HS-5 (cell line): ENCODE data around the gene ECI1.

Source experiments
- DNase-seq: peaks from one replicate; pipeline ENCODE4 v3.0.0-alpha.2; 2012; ENCODE audit warnings: low read depth

The ECI1 gene

GRCh38 chr16:2195322-2196161 lies 55.8 kb downstream of the ECI1 start:
- DNase-seq, result no peak

DNA sequence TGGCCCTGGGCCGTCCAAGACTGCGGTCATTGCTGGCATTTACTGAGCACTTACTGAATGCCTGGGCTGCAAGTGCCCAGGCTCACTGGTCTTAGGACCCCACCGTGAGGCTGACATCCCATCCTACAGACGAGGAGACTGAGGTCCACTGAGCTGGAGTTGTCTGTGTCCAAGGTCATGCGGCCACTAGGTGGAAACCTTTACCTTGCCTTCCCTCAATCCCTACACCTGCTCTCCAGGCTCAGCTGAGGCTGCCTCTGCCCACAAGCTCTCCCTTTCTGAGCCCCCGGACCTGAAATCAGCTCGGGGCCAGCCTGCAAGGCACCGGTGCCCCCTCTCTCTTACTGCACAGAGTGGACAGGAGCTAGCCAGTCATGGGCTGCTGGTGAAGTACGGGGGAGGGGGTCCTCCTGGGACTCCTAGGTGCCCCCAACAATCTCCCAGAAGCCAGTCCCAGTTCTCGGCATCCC lies 56.5 kb downstream of the ECI1 start:
- DNase-seq, result no peak

DNA sequence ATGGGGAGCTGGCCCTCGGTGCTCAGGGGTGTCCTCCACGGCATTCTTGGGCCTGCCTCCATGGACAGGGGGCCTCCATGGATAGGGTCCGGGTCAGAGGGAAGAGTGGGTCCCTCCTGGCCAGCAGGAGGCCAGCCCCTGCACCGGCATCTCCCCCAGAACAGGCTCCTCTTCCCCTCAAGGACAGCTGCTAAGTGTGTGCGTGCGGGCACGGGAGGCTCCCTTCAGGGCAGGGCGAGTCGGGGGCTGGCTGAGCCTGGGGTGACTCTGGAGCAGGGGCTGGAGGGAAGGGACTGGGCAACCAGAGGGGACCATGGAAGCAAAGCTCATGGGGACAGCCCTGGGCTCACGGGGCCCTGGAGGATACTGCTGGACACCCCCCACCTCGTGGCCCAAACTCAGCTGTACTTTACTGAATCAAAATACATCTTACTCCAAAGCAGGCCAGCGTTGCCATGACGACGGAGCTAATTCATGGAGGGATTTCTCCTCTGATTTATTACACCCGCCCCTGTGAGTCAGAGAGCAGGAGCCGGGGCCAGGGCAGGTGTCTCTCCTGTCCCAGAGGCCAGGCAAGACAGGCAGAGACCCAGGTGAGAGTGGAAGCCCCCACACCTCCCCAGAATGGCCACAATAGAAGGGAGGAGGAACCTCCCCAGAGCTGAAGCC lies 57.1 kb downstream of the ECI1 start:
- DNase-seq, result no peak

- no peak for DNase-seq
Observed at GRCh38 chr16:2191446-2191706, 60.0 kb downstream of the ECI1 start.

DNA sequence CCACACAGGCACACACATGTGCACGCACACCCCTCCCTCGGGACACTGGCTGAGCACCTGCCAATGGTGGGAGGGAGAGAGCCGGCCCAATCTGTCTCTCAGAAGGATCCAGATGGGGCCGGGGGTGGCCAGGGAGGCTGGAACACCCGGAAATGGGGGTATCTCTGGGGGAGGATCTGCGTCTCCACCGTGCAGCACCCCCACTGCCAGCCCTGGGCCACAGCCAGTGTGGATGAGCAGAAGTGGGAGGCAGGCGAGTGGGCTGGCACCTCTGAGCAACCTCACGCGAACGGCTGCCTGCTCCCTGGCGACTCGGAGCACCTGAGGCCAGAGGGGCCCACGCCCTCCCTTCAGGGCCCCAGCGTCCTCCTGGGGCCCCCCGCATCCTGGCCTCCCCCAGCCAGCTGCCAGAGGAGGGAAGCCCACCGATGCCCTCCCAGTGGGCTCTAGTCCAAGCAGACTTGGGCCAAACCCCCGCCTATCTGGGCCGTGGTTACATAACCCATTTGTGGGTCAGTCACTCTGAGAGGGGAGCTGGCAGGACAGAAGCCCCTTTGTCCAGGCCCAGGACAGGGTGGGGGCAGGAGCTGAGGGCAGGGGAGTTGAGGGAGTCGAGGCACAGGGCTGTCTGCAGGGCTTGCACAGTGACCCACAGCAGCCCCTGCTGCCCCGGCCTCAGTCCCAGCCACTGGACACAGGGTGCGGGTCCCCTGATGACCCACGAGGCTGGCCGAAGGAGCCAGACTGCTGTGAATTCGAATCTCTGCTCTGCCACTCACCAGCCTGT lies 60.5 kb downstream of the ECI1 start:
- no peak for DNase-seq

- DNase-seq, result no peak
Observed at GRCh38 chr16:2190002-2190658, 61.3 kb downstream of the ECI1 start.
